Neural crest cell (in vitro differentiated cells): ENCODE data around the gene EVC. TPM values are rescaled to one million over a fixed set of nuclear protein-coding genes. Genes with fewer than 3 reads are reported as not detected.

Experiments
- DNase-seq: peaks from one replicate; pipeline ENCODE4 v3.0.0; 2021; ENCODE audit warnings: low read depth, mixed read lengths, low spot score
- H3K27ac Mint-ChIP-seq: one replicate; pipeline ENCODE4 v1.8.0; 2021; ENCODE audit warnings: mild to moderate bottlenecking, mixed read lengths; ENCODE audit not compliant: unreplicated experiment
- H3K27me3 Mint-ChIP-seq: 2 replicates; pipeline ENCODE4 v1.8.0; 2021; ENCODE audit warnings: low read depth, mild to moderate bottlenecking, mixed read lengths
- H3K36me3 Mint-ChIP-seq: 2 replicates; pipeline ENCODE4 v1.8.0; 2021; ENCODE audit warnings: low read depth, mild to moderate bottlenecking, mixed read lengths
- H3K4me1 Mint-ChIP-seq: 2 replicates; pipeline ENCODE4 v1.8.0; 2021; ENCODE audit warnings: mixed read lengths
- H3K4me3 Mint-ChIP-seq: one replicate; pipeline ENCODE4 v1.8.0; 2021; ENCODE audit warnings: mild to moderate bottlenecking, mixed read lengths
- H3K9me3 Mint-ChIP-seq: 2 replicates; pipeline ENCODE4 v1.8.0; 2021; ENCODE audit warnings: mixed read lengths
- total RNA-seq: library from RNA; stranded (reverse); gene quantifications from 2 replicates; pipeline ENCODE4 v1.2.1, GENCODE V29; 2021
- TF ChIP-seq, protein P1 (sequence below): fragments of 200-600 bp; sonication (generic); conservative IDR thresholded peaks from 2 replicates; pipeline ENCODE4 v1.5.0; 2021; ENCODE audit warnings: antibody characterized with exemption, mild to moderate bottlenecking

Gene EVC
- total RNA-seq, 1 donor from 2014 or later = 24.4 TPM

DNA sequence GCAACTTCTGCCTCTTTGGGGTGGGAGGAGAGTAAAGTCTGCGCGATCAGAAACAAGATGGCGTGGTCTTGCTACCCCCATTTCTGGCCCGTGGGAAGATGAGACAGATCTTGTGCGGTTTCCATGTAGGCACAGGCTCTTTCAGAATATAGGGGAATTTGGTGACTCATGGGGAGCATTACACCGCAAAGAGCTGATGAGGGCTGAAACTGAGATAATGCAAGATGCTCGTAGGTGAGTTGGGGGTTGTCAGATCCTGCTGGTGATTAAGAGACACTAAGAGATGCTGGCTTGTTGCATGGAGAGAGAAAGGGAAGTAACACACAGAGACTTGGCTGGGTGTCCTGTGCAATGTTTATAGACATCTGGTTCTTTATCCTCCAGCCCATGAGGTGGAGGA is 1.5 kb downstream of the EVC start:
- Mint-ChIP-seq H3K4me3 (peak overlapping the region; percentile 89), H3K27ac (no peak overlapping the region), H3K27me3 (peaks cover under 1% of the 10 kb centered on the region), H3K4me1 (peaks cover 32% of the 10 kb centered on the region), H3K36me3 (peaks cover 27% of the 10 kb centered on the region), H3K9me3 (peaks cover 2% of the 10 kb centered on the region)
- TF ChIP-seq, protein P1, sequence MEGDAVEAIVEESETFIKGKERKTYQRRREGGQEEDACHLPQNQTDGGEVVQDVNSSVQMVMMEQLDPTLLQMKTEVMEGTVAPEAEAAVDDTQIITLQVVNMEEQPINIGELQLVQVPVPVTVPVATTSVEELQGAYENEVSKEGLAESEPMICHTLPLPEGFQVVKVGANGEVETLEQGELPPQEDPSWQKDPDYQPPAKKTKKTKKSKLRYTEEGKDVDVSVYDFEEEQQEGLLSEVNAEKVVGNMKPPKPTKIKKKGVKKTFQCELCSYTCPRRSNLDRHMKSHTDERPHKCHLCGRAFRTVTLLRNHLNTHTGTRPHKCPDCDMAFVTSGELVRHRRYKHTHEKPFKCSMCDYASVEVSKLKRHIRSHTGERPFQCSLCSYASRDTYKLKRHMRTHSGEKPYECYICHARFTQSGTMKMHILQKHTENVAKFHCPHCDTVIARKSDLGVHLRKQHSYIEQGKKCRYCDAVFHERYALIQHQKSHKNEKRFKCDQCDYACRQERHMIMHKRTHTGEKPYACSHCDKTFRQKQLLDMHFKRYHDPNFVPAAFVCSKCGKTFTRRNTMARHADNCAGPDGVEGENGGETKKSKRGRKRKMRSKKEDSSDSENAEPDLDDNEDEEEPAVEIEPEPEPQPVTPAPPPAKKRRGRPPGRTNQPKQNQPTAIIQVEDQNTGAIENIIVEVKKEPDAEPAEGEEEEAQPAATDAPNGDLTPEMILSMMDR = no peak
- no peak for DNase-seq

DNA sequence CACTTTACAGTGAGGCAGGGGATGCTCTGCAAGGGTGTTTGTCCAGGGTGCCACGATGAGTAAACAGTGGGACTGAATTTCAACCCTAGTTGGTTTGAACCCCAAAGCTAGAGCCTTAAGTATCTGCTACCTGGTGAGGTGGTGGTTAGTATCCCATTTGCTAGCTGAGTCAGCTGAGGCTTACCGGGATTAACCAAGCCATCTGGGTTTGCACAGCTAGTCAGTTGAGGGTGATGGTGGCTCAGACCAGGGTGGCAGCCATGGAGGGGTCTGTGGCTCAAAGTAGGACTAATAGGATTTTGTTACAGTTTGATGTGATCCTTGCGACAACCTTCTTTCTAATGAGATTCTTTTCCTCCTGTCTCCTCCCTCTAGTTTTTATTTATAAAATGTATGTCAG is 1.9 kb downstream of the EVC start:
- H3K36me3 Mint-ChIP-seq = peaks cover 31% of the 10 kb centered on the region
- H3K27me3 Mint-ChIP-seq = no peaks in the 10 kb centered on the region
- H3K4me3 Mint-ChIP-seq = peak overlapping the region; percentile 89
- TF ChIP-seq, protein P1 = no peak
- no peak for DNase-seq
- no peak overlapping the region for H3K27ac Mint-ChIP-seq
- peaks cover 32% of the 10 kb centered on the region for H3K4me1 Mint-ChIP-seq
- H3K9me3 Mint-ChIP-seq = peaks cover 4% of the 10 kb centered on the region

DNA sequence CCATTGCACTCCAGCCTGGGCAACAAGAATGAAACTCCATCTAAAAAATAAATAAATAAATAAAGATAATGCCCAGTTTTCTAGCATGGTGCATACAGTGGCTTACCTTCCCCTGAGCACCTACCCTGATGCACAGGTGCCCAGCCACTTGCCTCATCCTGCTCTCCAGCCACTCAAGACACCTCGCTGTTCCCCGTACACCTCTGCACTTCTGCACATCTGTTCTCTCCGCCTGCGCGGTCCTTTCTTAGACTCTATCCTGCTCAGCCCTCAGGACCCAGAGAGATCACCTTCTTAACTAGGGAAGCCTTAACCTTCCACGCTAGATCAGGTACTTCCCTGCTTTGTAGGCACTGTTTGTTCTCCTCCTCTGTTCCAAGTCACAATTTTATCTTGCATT is 2.9 kb downstream of the EVC start:
- Mint-ChIP-seq H3K27me3 (no peaks in the 10 kb centered on the region), H3K9me3 (peaks cover 4% of the 10 kb centered on the region), H3K4me1 (peaks cover 30% of the 10 kb centered on the region), H3K36me3 (peaks cover 31% of the 10 kb centered on the region), H3K4me3 (peak overlapping the region; percentile 80), H3K27ac (no peak overlapping the region)
- DNase-seq = no peak
- TF ChIP-seq, protein P1 = no peak

DNA sequence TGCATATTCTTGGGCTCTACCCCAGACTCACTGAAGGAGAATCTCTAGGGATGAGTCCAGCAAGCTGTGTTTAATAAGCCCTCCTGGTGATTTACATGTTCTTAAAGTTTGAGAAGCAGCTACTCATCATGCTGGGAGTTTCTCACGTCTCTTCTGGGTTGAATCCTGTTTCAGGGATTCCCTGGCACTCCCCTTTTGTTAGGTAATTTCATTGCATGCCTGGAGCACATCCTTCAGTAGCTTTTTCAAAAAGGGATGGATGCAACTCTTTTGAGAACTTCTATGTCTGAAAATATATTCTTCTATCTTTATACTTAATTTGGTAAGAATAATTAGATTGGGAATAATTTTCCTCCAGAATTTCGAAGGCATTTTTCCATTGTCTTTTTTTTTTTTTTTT is 4.4 kb downstream of the EVC start:
- Mint-ChIP-seq H3K36me3 (peaks cover 34% of the 10 kb centered on the region), H3K4me3 (peak overlapping the region; percentile 54), H3K27ac (no peak overlapping the region), H3K27me3 (no peaks in the 10 kb centered on the region), H3K9me3 (peaks cover 4% of the 10 kb centered on the region), H3K4me1 (peaks cover 39% of the 10 kb centered on the region)
- no peak for DNase-seq
- TF ChIP-seq, protein P1 = no peak

DNA sequence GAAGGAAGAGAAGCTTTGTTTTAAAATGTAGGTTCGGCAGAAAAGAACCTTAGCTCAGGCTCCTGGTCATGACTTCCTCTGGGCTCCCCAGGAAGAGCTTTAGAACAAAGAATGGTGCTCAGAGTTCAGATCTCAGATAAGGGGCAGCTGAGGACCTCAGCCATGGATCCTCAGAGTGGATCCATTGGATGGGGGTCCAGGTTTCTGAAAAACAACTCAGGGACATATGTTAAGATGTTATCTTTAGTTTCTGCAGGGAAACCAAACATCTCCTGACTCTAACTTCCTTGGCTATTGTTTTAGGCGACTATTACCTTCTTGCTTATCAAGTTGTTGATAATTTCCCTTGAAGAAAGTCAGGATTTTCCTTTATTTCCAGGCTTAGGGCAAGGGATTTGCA is 5.4 kb downstream of the EVC start:
- Mint-ChIP-seq H3K36me3 (peaks cover 34% of the 10 kb centered on the region), H3K4me1 (peaks cover 34% of the 10 kb centered on the region), H3K27ac (no peak overlapping the region), H3K9me3 (peaks cover 4% of the 10 kb centered on the region), H3K4me3 (no peak overlapping the region), H3K27me3 (no peaks in the 10 kb centered on the region)
- TF ChIP-seq, protein P1 = no peak
- no peak for DNase-seq
